HUES64 (cell line): ENCODE measurements around the gene SRGAP1.

ENCODE experiments used
- H3K27ac ChIP-seq: 2 replicates; pipeline ENCODE4 v1.7.0; 2013; ENCODE audit warnings: low read depth, low read length, inconsistent platforms
- H3K27me3 ChIP-seq: 2 replicates; pipeline ENCODE4 v1.6.1; 2013; ENCODE audit warnings: mild to moderate bottlenecking, low read length; ENCODE audit not compliant: insufficient read depth
- H3K36me3 ChIP-seq: 2 replicates; pipeline ENCODE4 v1.6.1; 2013; ENCODE audit warnings: mild to moderate bottlenecking, low read length; ENCODE audit not compliant: insufficient read depth
- H3K4me1 ChIP-seq: 2 replicates; pipeline ENCODE4 v1.6.1; 2013; ENCODE audit warnings: mild to moderate bottlenecking, low read length, moderate library complexity; ENCODE audit not compliant: insufficient read depth
- H3K4me3 ChIP-seq: 2 replicates; pipeline ENCODE4 v1.5.1; 2013; ENCODE audit warnings: mild to moderate bottlenecking, low read length, moderate library complexity
- H3K9ac ChIP-seq: 2 replicates; pipeline ENCODE4 v1.6.1; 2013; ENCODE audit warnings: mild to moderate bottlenecking, low read depth, low read length
- H3K9me3 ChIP-seq: 2 replicates; pipeline ENCODE4 v1.6.1; 2013; ENCODE audit warnings: low read depth, low read length; ENCODE audit not compliant: insufficient read depth
- WGBS: fragments of 150-250, 120-280 bp; methylation state at CpG from one replicate; pipeline ENCODE4 v1.1.7; 2013; ENCODE audit warnings: missing lambda C conversion rate; 5-methylcytosine and 5-hydroxymethylcytosine counted together

SRGAP1 gene

GRCh38 chr12:63894132-63894531, 49.6 kb downstream of the SRGAP1 start:
- Histone ChIP-seq H3K36me3 (no peaks in the 10 kb centered on the region), H3K27me3 (no peaks in the 10 kb centered on the region), H3K4me3 (no peak overlapping the region), H3K27ac (no peak overlapping the region), H3K4me1 (peaks cover 28% of the 10 kb centered on the region), H3K9me3 (no peaks in the 10 kb centered on the region), H3K9ac (no peak overlapping the region)
- 93% methylated on average over 2 of the region's 3 CpGs for WGBS

DNA sequence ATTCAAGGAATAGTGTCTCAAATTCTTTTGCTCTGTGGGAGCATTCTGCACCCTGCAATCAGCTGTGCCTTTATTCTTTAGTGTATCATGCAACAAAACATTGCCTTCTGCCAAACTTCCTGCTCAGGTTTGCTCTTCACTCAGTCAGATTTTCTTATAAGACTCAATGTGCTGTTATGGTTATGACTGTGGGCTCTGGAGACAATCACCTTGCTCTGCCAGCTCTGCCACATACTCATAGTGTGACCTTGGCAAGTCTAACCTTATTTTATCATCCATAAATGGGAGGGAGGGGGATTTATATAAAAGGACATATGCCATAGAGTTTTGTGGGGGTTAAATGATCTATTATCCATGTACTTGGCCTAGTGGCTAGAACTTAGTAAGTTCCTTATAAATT, 51.3 kb downstream of the SRGAP1 start:
- Histone ChIP-seq H3K4me3 (no peak overlapping the region), H3K9me3 (no peaks in the 10 kb centered on the region), H3K4me1 (peaks cover 25% of the 10 kb centered on the region), H3K27me3 (no peaks in the 10 kb centered on the region), H3K36me3 (no peaks in the 10 kb centered on the region), H3K9ac (no peak overlapping the region), H3K27ac (no peak overlapping the region)

DNA sequence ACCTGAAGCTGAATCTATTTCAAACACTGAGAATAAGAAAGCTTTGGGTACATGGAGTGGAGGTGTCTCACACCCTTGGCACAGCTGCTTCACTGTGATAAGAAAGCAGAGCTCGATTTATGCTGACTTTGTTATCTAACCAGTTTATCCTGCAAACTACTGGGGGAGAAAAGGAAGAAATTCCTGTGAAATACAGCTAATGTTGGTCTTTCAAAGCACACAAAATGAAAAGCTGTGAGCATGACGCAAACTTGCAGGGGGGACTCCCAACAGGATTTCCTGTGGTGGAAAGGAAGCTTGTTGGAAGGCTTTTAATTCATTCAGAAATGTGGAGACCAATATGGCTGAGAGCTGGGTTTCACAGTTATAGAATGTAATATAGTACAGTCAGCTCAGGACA, 53.4 kb downstream of the SRGAP1 start:
- H3K27me3 ChIP-seq: no peaks in the 10 kb centered on the region
- 72% methylated on average over 2 of the region's 2 CpGs for WGBS
- H3K4me1 ChIP-seq: peaks cover 15% of the 10 kb centered on the region
- no peaks in the 10 kb centered on the region for H3K36me3 ChIP-seq
- no peak overlapping the region for H3K4me3 ChIP-seq
- H3K27ac ChIP-seq: no peak overlapping the region
- H3K9ac ChIP-seq: no peak overlapping the region
- no peaks in the 10 kb centered on the region for H3K9me3 ChIP-seq

GRCh38 chr12:63898764-63899337, 54.4 kb downstream of the SRGAP1 start:
- peaks cover 10% of the 10 kb centered on the region; the same call in 1 of the 2 replicates for H3K4me1 ChIP-seq
- no peak overlapping the region for H3K9ac ChIP-seq
- H3K27ac ChIP-seq: no peak overlapping the region
- no peaks in the 10 kb centered on the region for H3K9me3 ChIP-seq
- 93% methylated on average over 3 of the region's 4 CpGs for WGBS
- no peaks in the 10 kb centered on the region for H3K27me3 ChIP-seq
- no peaks in the 10 kb centered on the region for H3K36me3 ChIP-seq
- no peak overlapping the region for H3K4me3 ChIP-seq

DNA sequence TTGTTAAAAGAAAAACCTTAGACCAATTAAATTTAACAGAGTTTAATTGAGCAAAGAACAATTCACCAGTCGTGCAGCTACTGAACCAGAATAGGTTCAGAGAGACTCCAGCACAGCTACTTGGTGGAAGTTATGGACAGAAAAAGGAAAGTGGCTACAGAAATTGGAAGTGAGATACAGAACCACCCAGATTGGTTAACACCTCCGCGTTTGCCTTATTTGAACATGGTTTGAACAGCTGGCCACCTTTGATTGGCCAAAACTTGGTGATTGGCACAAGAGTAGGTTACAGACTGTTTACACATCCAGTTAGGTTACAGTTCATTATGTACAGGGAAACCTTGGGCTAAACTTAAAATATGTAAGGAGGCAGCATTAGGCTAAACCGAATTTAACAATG, 54.9 kb downstream of the SRGAP1 start:
- 95% methylated on average over 3 of the region's 4 CpGs for WGBS

GRCh38 chr12:63900922-63901793, 56.7 kb downstream of the SRGAP1 start:
- Histone ChIP-seq H3K27ac (no peak overlapping the region), H3K27me3 (no peaks in the 10 kb centered on the region), H3K9ac (no peak overlapping the region), H3K4me3 (no peak overlapping the region), H3K36me3 (no peaks in the 10 kb centered on the region), H3K9me3 (no peaks in the 10 kb centered on the region), H3K4me1 (peaks cover 10% of the 10 kb centered on the region; the same call in 1 of the 2 replicates)
- 89% methylated on average over 2 of the region's 2 CpGs for WGBS

More for the DNA sequence above, 54.9 kb downstream of the SRGAP1 start:
- no peak overlapping the region for H3K9ac ChIP-seq
- H3K27ac ChIP-seq: no peak overlapping the region
- no peaks in the 10 kb centered on the region for H3K9me3 ChIP-seq
- peaks cover 10% of the 10 kb centered on the region; the same call in 1 of the 2 replicates for H3K4me1 ChIP-seq
- H3K4me3 ChIP-seq: no peak overlapping the region
- H3K36me3 ChIP-seq: no peaks in the 10 kb centered on the region
- no peaks in the 10 kb centered on the region for H3K27me3 ChIP-seq

GRCh38 chr12:63904653-63905052, 60.2 kb downstream of the SRGAP1 start:
- no peak overlapping the region for H3K4me3 ChIP-seq
- H3K9ac ChIP-seq: no peak overlapping the region
- H3K27ac ChIP-seq: no peak overlapping the region
- no peaks in the 10 kb centered on the region for H3K36me3 ChIP-seq
- 89% methylated on average over 4 of the region's 4 CpGs for WGBS
- H3K4me1 ChIP-seq: no peaks in the 10 kb centered on the region
- no peaks in the 10 kb centered on the region for H3K27me3 ChIP-seq
- no peaks in the 10 kb centered on the region for H3K9me3 ChIP-seq

- no peak overlapping the region for H3K4me3 ChIP-seq
- no peak overlapping the region for H3K9ac ChIP-seq
- WGBS: 91% methylated on average over 4 of the region's 4 CpGs
- H3K27me3 ChIP-seq: no peaks in the 10 kb centered on the region
- H3K4me1 ChIP-seq: no peaks in the 10 kb centered on the region
- H3K27ac ChIP-seq: no peak overlapping the region
- no peaks in the 10 kb centered on the region for H3K9me3 ChIP-seq
- H3K36me3 ChIP-seq: no peaks in the 10 kb centered on the region
Measured at GRCh38 chr12:63905544-63905943, 61.0 kb downstream of the SRGAP1 start.

DNA sequence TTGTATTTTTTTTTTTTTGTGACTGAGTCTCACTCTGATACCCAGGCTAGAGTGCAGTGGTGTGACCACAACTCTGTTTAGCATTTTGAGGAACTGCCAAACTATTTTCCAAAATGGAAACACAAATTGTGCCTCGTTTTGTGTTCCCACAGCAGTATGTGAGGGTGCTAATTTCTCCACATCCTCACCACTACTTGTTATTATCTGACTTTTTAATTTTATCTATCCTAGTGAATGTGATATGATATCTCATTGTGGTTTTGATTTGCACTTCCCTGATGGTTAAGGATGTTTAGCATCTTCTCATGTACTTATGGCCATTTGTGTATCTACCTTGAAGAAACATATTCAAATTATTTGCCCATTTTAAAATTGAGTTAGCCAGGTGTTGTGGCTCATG, 62.4 kb downstream of the SRGAP1 start:
- H3K9me3 ChIP-seq: no peaks in the 10 kb centered on the region
- 100% methylated on average over 1 of the region's 1 CpG for WGBS
- no peaks in the 10 kb centered on the region for H3K27me3 ChIP-seq
- no peaks in the 10 kb centered on the region for H3K36me3 ChIP-seq
- no peak overlapping the region for H3K4me3 ChIP-seq
- no peak overlapping the region for H3K27ac ChIP-seq
- no peak overlapping the region for H3K9ac ChIP-seq
- H3K4me1 ChIP-seq: no peaks in the 10 kb centered on the region

DNA sequence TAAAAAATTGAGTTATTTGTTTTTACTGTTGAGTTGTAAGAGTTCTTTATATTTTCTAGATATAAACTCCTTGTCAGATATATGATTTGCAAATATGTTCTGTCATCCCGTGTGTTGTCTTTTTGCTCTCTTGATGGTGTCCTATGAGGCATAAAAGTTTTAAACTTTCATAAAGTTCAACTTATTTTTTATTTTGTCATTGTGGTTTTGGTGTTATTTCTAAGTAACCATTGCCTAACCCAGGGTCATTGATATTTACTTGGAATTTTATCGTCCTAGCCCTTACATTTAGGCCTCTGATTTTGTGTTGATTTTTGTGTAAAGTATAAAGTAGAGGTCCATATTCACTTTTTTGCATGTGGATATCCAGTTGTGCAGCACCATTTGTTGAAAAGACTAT, 63.1 kb downstream of the SRGAP1 start:
- no peak overlapping the region for H3K4me3 ChIP-seq
- H3K36me3 ChIP-seq: no peaks in the 10 kb centered on the region
- no peaks in the 10 kb centered on the region for H3K27me3 ChIP-seq
- no peaks in the 10 kb centered on the region for H3K4me1 ChIP-seq
- H3K27ac ChIP-seq: no peak overlapping the region
- no peaks in the 10 kb centered on the region for H3K9me3 ChIP-seq
- no peak overlapping the region for H3K9ac ChIP-seq
- 94% methylated on average over 1 of the region's 2 CpGs for WGBS

GRCh38 chr12:63909746-63910145, 65.2 kb downstream of the SRGAP1 start:
- WGBS: 100% methylated on average over 1 of the region's 1 CpG
- Histone ChIP-seq H3K27ac (no peak overlapping the region), H3K27me3 (no peaks in the 10 kb centered on the region), H3K36me3 (no peaks in the 10 kb centered on the region), H3K4me1 (no peaks in the 10 kb centered on the region), H3K9ac (no peak overlapping the region), H3K9me3 (no peaks in the 10 kb centered on the region), H3K4me3 (no peak overlapping the region)
